H4 (cell line): ENCODE results near the gene AFF2. TPM values are rescaled to one million over a fixed set of nuclear protein-coding genes. Genes with fewer than 3 reads are reported as not detected.

Experiments used
- DNase-seq: peaks from one replicate; pipeline ENCODE4 v3.0.0-alpha.2; 2015; ENCODE audit warnings: low spot score
- total RNA-seq: library from RNA; depleted of rRNA; stranded (reverse); fragments of >200 nt; shearing (Covaris generic); gene quantifications from 2 replicates; pipeline ENCODE4 v1.2.3, GENCODE V29; 2014

Gene AFF2
- total RNA-seq, 1 experiment from 2014 or later = under 0.01 TPM

DNA sequence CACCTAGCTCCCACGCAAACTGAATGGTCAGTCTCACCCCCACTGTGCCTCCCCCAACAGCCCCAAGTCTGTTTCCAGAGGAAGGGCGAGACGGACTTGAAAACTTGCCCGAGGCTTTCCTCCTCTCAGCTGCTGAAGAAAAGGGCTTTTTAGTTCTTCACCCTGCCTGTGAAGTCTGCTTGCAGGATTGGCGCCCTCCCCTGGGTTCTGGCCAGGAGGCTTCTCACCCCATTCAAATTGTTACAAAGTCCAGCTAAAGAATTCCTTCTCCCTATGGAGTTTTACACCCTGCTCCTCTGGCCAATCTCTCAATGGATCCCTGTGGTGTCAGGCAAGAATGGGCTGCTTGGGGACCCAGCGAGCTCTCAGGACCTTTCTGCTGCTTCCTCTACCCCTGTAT, 241.0 kb downstream of the AFF2 start:
- no peak for DNase-seq

DNA sequence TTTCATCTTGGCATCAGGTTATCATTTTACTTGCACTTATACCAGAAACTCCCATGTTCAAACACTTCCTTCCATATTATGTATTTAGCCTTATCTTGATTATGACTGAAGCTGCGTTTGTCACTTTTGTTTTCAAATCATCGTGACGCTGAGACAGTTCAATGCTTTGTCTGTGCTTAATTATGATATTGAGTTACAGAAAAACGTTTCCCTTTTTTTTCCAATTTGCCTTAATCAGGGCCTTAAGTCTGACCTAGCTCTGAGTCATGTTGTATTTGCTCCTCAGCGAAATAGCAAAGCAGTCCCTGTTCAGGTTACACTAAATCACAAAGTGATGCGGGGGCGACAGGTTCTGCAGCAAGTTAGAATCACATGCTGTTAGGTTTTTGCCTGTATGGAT, 254.7 kb downstream of the AFF2 start:
- DNase-seq = no peak

DNA sequence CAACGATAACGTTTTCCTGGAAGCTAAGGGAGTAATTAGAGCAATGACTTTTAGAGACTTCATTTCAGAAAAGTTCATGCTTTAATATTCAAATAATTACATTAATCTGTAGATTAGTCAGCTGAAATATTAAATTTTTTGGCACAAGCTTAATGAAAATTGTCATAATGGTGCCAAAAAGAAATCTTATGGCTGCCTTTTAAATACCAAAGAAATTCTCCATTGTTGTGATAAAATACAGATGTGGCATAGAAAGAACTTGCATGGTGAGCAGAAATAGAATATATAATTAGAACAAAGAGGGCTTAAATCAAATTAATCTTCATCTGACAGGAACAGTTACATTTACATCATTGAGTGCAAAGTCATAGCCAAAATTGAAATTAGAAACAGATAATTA, 263.5 kb downstream of the AFF2 start:
- DNase-seq = no peak

DNA sequence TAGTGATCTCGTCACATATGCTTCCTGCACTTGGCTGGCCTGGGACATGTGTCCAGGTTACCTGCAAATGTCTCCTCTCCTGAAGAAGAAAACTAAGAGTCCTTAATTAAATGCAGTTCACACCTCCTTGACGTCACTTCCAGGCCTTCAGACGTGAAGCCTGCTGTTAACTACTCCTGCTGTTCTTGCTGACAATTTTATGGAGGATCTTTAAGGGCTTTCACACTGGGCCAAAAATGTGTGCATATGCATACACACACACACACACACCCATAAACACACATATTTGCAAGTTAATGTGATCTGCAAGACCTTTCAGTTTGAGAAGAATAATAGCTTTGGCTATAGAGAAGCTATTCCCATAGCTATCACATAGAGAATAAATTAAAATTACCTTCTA, 267.9 kb downstream of the AFF2 start:
- DNase-seq = no peak

DNA sequence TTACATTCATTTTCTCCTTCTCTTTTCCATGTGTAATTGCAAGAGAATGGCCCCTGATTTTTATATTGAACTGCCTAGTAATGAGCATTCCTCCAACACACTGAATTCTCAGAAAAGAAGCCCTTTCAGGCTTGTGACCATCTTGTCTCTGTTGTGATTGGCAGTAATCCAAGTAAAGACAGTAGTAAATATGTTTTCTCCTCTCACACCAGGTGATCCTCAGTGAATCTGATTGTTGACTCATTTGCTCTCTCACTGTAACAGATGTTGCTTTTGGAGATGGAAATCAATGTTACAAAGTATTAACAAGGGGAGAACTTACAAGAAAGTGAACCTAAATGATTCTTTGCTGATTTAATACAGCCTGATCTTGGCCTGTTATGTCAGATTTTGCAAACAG, 271.0 kb downstream of the AFF2 start:
- no peak for DNase-seq

DNA sequence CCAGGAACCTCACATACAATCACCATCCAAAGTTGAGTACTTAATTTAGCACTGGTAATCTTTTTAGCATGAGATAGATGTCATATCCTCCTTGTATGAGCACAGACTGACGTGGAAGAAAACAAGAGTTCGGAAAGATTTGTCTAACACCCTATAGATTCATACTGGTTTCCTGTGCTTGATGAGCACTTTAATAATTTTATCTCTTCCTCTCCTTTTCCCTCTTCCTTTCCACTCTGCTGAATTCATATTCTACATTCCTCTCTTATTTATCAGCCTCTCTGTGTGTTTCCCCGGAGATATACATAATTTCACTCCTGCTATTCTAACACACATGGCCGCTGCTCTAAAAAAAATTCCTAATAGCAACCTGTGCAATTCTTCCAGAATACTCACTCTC, 273.9 kb downstream of the AFF2 start:
- DNase-seq = no peak

DNA sequence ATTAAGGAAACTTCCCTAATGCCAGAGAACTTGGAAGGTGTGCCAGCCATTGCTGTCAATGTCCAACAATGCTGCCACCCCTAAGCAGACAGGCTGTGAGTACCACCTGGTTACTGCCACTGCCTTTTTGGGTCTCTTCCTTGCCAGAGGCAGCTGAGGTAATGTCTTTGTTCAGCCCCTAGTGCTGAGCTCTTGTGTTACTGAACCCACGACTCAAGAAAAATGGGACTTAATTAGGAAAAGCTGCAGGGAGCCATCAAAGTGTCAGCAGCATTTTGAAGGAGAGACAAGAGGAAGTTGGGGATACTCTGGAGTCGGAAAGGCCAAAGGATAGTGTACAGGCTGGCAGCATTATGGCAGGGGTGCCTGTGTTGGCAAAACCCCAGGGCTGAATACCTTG, 283.7 kb downstream of the AFF2 start:
- DNase-seq = no peak

DNA sequence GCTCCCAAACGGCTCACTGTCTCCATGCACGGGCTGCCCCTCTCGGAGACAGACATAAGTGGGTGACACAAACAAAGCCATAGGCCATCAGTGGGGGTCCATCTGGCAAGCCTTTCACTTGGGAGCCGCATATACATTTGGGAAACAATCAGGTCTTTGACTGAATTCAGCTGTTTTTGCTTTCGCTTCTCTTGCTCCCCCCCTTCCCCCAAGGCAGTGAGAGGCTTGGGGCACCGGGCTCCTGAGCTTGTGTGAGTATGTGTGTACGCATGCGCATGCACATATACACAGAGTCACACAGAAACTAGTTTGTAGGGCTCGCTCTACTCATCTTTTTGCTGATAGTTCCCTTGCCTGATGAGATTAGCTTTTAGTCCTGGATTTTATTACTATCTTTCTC, 284.4 kb downstream of the AFF2 start:
- no peak for DNase-seq

DNA sequence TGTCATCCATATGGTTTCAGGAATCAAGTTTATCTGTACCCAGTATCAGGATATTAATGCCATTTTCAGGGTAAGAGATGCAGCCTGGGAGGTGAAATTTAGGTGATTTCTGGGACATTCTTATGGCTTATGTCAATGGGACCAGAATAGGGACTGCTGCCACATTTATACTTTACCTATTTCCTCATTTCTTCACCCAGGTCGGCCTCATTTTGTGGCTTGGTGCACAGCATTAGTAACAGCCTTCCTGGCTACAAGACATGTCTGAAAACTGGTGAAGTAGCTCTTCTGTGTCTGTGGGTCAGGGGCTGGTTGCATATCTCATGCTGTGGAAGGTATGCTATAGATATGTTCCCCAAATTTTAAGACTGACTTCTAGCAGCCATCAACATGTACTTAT, 284.8 kb downstream of the AFF2 start:
- no peak for DNase-seq

DNA sequence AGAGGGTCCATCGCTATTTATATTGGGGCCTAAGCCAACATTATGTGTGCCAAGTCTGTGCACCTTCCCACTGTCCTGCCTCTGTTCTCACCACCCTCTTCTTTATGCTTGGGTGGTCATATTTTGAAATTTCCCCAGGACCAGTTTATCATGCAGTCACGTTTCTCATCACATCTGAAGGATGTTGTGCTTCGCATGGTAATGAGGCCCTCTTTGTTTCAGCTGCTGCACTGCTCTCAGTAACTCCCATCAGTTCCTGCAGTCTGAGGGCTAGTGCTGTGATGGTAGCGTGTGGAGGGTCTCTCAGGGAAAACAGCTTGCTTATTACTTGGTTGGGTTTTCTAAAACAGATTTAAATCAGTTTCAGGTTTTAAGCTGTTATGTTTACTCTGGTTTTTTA, 288.0 kb downstream of the AFF2 start:
- DNase-seq = no peak

DNA sequence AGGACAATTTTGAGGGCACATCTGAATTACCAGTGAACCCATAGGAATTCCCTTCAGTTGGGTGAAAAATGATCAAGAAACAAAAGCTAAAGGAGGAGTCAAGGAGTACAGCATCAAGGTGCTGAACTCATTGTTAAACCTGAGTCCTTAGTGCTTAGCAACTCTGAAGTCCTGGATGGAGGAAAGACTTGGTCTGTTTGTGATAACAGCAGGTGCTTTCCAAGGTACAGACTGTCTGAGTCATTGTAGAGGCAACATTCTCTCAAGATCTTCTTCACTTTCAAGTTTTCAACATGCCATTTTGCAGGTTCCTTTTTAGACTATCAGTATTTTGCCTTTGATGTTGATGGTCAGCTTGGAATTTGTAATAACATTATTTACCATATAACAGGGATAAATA, 293.9 kb downstream of the AFF2 start:
- no peak for DNase-seq

DNA sequence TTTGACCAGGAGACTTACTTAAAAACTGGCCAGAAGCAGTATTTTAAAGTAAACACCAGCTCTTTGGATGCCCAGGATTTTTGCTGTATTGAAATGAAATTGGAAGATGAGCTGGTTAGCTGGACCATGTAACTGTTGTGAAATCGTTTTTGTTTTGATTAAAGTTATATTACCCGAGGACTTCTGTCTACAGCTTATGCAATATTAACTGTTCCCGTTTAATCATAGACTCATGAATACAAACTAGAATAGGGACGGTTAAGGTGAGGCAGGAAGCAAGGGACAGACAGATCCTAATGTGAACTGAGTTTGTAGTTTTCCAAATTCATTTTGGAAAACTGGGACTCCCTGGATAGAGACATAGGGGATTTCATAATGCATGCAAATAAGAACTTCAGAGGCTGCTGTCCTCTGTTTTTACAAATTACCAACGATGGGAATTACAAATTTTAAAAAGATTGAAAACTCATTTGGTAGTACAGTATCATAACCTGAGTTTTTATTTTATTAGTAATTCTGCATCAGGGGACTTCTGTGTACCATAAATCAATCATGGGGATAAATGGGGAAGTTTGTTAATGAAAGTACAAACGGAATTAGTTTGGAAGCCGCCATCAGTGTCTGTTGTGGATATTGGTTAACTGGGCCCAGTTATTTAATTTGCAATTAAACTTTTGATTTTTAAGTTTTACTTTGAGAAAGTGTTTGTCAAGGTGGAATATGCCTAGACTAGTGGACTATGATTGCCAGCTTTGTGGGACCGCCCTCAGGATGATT, 304.4 kb downstream of the AFF2 start:
- DNase-seq = no peak

DNA sequence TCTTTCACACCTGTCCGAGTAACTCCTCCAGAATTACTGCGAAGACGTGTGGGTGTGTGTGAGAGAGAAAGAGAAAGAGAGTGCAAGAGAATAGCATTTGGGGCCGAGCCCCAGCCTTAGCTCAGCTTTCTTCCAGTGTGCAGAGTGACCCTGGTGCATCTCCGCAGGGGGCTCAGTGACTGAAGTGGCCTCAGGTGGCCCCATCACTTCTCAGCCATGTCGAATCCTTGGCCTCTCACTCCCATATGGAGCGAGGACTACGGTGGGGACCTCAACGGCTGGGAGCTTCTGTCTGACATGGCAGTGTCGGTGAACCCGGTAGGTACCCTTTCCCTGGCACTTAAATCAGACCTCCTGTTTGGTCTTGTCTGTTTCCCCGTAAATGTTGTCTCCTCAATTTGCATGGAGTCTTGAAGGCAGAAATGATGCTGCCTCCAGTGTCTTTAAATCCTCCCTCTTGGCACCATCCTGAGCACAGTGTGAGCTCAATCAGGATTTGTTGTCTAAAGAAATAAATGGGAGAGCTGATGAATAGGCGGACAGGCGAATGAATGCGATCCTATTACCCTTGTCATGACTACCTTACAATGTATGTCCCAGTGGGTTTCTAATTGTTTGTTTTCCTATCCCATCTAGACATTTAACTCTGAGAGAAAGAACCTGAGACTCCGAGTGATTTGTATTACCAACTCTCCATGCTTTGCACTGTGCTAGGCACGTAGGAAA, 305.9 kb downstream of the AFF2 start:
- no peak for DNase-seq

DNA sequence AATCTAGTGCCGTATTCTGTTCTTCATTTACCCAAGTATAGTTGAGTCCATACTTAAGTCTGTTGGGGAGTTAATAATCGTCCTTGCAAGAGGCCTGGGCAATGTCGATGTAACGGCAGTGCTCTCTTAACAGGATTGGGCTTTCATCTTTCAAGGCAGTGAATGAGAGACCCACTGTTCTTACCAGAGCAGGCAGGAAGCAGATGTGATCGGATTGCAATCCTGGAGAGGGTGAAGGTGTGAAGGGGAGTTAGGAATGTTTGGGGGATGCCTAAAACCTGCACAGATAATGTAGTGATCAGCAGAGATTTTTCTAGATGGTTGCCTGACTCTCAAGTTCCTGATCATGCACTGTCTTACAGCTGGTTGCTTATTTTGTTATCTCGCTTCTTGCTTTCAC, 308.4 kb downstream of the AFF2 start:
- DNase-seq = no peak

DNA sequence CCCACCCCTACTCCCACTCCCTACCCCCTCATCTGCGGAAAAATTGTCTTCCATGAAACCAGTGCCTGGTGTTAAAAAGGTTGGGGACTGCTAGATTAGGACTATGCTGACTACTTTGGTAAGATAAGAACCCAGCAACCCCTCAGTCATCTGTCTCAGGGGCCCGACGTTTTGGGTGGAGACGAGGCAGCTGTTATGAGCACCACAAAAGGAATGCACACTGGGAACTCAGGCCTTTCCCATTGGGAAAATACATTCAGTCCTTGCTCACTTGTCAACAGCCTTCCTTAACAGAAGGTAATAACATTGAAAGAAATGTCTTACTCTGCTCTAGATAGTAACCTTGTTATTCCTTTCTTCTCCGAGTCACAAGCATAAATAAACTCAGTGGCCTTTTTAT, 310.8 kb downstream of the AFF2 start:
- DNase-seq = no peak

DNA sequence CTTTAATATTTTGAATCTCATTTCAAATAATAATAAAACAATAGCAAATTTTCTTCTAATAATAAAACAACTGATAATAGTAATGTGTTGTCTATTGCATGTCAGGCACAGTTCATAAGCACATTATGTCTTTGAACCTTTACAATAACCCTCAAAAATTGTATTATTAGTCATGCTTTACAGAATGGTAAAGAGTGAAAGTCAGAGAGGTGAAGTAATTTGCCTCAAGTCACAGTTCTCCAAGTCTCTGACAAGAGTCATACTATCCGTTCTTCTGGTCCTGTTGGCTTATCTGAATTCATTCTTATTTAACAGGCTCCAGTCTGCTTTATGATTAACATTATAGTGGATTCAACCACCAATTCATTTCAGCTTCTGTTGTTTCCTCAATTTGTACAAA, 313.0 kb downstream of the AFF2 start:
- DNase-seq = no peak

DNA sequence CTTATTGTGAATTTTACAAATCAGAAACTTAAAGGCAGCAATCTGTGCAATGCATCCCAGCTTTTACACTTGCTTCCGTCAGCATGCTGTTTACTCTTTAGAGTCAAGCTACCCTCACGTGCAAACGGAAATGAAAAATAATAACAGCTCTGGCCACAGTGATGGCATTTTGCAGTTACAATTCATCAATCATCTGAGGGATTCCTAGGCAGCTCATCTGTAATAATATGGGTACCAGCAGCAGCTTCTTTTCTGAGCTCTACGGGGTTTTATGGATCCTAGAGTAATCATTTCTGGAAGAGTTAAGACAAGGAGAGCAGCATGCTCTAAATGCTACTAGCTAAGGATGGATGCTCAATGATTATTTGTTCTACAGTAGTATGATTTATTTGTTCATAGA, 313.6 kb downstream of the AFF2 start:
- no peak for DNase-seq

DNA sequence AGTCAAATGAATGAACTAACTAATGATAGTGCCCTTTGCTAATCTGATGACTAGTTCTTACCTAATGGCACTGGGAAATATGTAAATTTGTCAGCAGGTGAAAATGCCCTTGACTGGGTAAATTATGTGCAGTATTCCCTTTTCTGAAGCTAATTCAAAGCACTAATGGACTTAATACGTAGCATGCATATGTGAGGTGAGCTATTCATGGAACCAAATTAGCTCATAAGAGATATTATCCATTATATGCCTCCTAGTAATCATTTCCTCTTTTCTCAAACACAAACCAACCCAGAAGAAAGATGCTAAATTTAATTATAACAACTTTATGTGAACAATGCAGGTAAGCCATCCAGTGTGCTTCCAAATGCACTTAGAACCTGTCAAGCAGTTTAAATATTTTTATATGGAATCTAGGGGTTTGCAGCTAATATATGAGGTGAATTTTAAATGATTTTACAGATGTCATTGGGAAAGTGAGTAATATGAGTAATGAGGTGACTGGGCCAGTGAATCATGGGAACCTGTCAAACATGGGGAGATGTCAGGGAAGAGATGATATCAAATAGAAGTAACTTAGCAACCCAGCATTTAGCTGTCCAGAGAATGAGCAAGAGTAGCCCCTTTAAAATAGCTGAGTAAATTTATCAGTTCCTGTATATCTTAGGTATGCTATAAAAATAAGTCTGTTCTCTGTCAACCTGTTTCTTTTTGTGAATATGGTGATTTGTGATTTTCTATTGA, 315.0 kb downstream of the AFF2 start:
- DNase-seq = no peak

DNA sequence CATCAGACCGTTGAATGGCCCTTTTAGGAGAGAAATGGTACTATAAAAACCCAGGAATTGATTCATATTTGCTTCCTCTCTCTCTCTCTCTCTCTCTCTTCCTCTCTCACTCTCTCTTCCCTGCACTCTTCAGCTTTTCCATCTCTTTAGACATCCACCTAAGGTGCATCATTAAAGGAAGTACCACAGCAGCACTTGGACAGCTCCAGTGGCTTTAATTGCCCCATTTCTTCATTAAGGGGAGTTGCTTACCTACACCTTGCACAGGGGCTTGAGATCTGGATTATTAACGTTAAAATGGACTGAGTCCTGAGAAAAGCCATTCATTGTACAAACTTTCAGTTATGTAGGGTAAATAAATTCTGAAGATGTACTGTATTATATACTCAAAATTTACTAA, 323.6 kb downstream of the AFF2 start:
- no peak for DNase-seq

DNA sequence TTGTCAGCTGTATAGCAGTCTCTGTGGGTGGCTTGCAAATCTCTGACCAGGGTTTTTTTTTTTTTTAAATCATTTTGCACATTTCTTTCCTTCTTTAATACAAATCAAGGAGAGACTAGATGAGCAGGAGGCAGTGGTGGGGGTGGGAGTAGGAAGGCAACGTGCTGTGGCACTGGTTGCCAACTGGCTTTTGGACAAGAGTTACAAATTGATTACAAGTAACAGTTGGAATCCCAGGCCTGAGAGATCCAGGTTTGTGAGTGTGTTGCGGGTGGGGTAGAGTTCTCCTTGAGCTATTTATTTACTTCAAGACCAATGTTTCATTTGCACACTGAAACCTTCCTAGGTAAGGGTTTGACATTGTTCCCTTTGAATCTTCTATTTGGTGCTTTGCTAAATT, 325.3 kb downstream of the AFF2 start:
- DNase-seq = no peak

DNA sequence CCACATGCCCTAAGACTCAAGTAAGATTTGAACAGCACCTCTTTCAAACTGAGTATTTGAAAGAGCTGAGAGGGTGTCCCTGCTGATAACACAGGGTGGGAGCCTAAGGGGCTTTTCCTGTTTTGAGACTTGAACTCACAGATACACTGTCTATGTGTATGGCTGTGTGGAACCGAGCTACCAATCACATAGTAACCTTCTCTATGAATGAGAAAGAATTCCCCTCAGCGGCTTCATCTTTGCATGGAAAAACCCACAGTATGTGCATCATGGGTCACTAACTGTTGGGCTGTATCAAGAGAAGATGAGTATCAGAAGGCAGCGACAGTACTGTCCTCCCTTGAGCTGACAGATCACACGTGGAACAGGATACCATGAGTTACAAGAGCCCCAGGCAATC, 336.3 kb downstream of the AFF2 start:
- DNase-seq = no peak

DNA sequence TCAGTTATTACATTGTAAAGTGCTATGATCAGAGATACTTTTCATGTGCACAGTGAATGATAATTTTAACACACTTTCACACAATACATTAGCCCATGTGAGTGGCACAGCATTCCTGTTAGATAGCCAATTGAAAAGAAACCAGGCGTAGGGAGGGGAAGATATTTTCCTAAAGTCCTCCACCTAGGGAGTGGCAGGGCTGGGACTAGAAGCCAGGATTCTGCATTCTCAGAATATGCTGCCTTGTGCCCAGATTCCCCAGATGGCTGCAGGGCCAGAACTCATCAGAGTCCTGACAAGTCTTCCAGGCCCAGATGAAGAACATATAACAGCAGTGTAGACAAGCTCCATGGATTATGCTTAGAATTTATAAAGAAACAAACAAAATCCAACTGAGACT, 350.2 kb downstream of the AFF2 start:
- no peak for DNase-seq

DNA sequence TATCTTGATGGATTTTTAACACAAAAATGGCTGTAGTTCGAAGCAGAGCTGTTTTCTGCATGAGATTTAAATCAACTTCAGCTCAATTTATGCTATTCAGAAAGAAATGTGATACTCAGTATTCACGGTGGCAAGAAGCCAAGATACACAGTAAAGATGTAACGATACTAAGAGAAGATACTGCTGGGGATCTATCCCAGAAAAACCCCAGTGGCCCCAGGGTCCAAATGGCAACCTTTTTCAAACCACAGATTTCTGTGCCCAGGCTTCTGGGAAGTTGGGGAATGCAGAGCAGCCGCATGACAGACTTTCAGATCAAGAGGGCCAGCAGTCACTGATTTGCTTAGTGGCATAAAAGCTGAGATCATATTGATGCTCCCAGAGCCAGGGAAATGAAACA, 353.9 kb downstream of the AFF2 start:
- peak; percentile 6 for DNase-seq
